ENCODE data around the gene FAM169A. TPM values are rescaled to one million over a fixed set of nuclear protein-coding genes. Genes with fewer than 3 reads are reported as not detected.

The FAM169A gene
- total and polyA plus RNA-seq, 4 donors, result 0.13 to 2.2 (median 0.63) TPM

DNA sequence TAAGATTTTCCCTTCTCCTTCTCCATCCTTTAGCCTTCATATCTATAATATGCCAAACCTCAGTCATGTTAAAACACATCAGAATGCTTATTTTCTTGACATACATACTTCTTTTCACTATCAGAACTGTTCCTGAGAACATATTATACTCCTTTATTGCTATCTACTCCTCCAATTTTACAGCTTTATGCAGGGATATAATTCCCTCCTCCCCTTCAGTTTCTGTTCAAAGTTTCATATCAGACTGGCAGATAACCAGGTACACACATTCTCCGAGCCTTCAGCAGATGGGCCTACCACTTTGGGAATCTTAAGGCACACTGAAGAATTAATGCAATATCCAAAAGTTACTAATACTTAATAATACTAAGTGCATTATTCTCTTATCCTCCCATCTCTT lies 29.1 kb downstream of the FAM169A start:
- ATAC-seq (ENCODE audit: low FRiP score), result no peak
- H3K9me3 ChIP-seq (ENCODE audit: control insufficient read depth, low read length), result no peaks in the 10 kb centered on the region
- intact Hi-C loops (cut with DNase I), result no loop called here
- H3K4me3 ChIP-seq (ENCODE audit: low read length in 2 of 2), result no peak overlapping the region
- no peaks in the 10 kb centered on the region for H3K4me1 ChIP-seq (ENCODE audit: control insufficient read depth in 1 of 2, insufficient read depth in 2 of 2, low read length in 2 of 2)
- no peaks in the 10 kb centered on the region for H3K36me3 ChIP-seq (ENCODE audit: control insufficient read depth in 1 of 2, insufficient read depth in 2 of 2, low read length in 1 of 2)
- DNase-seq, result no peak
- H3K27ac ChIP-seq (ENCODE audit: low read depth in 1 of 2, low read length in 2 of 2), result no peak overlapping the region
- H3K27me3 ChIP-seq (ENCODE audit: control insufficient read depth in 1 of 2, insufficient read depth in 2 of 2, low read length in 1 of 2), result no peaks in the 10 kb centered on the region
- 90 to 91% methylated on average over 1 of the region's 1 CpG for WGBS, 2 donors

DNA sequence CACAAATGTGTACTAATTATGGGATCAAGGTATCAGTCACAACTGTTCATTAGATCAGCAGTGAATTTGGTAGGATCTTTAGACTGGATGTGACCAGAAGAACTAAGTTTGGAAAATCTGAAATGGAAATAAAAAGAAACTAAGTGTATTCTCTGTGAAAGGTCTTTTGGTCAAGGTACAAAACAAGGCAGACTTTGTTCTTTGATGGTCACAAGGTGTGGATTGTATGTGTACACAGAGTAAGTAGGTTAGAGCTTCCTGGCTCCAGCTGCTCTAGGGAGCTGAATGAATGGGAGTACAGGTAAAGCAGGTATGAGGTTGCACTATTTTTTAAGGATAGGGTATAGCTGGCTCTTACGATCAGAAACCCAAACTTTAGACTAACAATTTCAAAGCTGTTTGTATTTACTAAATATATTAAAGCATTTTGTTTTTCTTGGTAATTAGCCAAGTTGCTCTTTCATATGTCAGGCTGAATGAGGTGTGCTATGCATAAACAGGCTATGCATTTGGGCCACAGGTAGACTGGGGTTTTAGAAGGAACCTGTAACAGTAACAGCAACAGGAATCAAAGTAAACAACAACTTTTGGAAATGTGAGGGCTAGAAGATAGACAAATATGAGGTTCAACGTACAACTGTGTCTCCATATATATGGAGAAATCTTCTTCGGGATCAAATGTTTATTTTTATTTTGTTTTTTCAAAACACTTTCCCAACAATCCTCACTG lies 32.5 kb downstream of the FAM169A start:
- Histone ChIP-seq H3K27me3 (ENCODE audit: control insufficient read depth in 1 of 2, insufficient read depth in 2 of 2, low read length in 1 of 2) (no peaks in the 10 kb centered on the region), H3K4me1 (ENCODE audit: control insufficient read depth in 1 of 2, insufficient read depth in 2 of 2, low read length in 2 of 2) (no peaks in the 10 kb centered on the region), H3K9me3 (ENCODE audit: control insufficient read depth, low read length) (no peaks in the 10 kb centered on the region), H3K27ac (ENCODE audit: low read depth in 1 of 2, low read length in 2 of 2) (no peak overlapping the region), H3K36me3 (ENCODE audit: control insufficient read depth in 1 of 2, insufficient read depth in 2 of 2, low read length in 1 of 2) (no peaks in the 10 kb centered on the region), H3K4me3 (ENCODE audit: low read length in 2 of 2) (no peak overlapping the region)
- WGBS, 2 donors, result 86 to 93% methylated on average over 3 of the region's 3 CpGs
- ATAC-seq (ENCODE audit: low FRiP score) (no peak), DNase-seq (no peak)
- intact Hi-C loops (cut with DNase I), result no loop called here

DNA sequence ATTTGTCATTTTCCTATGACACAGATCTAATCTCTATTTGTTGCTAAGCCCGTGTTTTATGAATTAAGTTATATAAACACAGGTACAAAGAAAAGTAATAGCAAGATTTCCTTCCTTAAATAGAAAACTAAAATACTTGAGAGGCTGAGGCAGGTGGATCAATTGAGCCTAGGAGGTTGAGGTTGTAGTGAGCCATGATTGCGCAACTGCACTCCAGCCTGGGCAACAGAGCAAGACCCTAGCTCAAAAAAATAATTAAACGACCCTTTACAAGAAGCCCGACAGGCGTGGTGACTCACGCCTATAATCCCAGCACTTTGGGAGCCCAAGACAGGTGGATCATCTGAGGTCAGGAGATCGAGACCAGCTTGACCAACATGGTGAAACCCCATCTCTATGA lies 36.8 kb downstream of the FAM169A start:
- no peaks in the 10 kb centered on the region for H3K36me3 ChIP-seq (ENCODE audit: control insufficient read depth in 1 of 2, insufficient read depth in 2 of 2, low read length in 1 of 2)
- DNase-seq (no peak), ATAC-seq (ENCODE audit: low FRiP score) (no peak)
- H3K4me1 ChIP-seq (ENCODE audit: control insufficient read depth in 1 of 2, insufficient read depth in 2 of 2, low read length in 2 of 2), result no peaks in the 10 kb centered on the region
- no peak overlapping the region for H3K4me3 ChIP-seq (ENCODE audit: low read length in 2 of 2)
- 91 to 93% methylated on average over 7 of the region's 7 CpGs for WGBS, 2 donors
- no peak overlapping the region for H3K27ac ChIP-seq (ENCODE audit: low read depth in 1 of 2, low read length in 2 of 2)
- intact Hi-C loops (cut with DNase I), result no loop called here
- no peaks in the 10 kb centered on the region for H3K9me3 ChIP-seq (ENCODE audit: control insufficient read depth, low read length)
- no peaks in the 10 kb centered on the region for H3K27me3 ChIP-seq (ENCODE audit: control insufficient read depth in 1 of 2, insufficient read depth in 2 of 2, low read length in 1 of 2)

DNA sequence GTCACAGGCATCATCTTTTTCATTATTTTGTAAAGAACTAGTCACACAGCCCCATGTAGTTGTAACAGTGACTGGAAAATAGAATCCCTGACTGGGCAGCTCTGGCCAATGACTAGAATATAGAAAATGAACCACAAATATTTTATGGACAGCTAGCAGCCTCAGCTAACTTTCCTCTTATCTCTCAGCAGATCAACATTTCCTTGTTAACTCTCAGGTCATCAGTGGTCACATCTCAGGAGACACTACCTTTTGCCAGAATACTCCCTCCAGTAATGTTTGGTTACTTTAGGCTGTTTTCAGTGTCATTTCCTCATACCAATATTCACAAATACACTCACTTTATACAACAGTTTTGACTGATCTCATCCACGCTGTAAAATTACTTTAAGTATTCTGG lies 43.9 kb downstream of the FAM169A start:
- no peaks in the 10 kb centered on the region for H3K27me3 ChIP-seq (ENCODE audit: control insufficient read depth in 1 of 2, insufficient read depth in 2 of 2, low read length in 1 of 2)
- H3K4me1 ChIP-seq (ENCODE audit: control insufficient read depth in 1 of 2, insufficient read depth in 2 of 2, low read length in 2 of 2), result no peaks in the 10 kb centered on the region
- H3K27ac ChIP-seq (ENCODE audit: low read depth in 1 of 2, low read length in 2 of 2), result no peak overlapping the region
- DNase-seq (no peak), ATAC-seq (ENCODE audit: low FRiP score) (no peak)
- 97 to 98% methylated on average over 1 of the region's 1 CpG for WGBS, 2 donors
- no peak overlapping the region for H3K4me3 ChIP-seq (ENCODE audit: low read length in 2 of 2)
- no peaks in the 10 kb centered on the region for H3K9me3 ChIP-seq (ENCODE audit: control insufficient read depth, low read length)
- no peaks in the 10 kb centered on the region for H3K36me3 ChIP-seq (ENCODE audit: control insufficient read depth in 1 of 2, insufficient read depth in 2 of 2, low read length in 1 of 2)
- intact Hi-C loops (cut with DNase I), result no loop called here

DNA sequence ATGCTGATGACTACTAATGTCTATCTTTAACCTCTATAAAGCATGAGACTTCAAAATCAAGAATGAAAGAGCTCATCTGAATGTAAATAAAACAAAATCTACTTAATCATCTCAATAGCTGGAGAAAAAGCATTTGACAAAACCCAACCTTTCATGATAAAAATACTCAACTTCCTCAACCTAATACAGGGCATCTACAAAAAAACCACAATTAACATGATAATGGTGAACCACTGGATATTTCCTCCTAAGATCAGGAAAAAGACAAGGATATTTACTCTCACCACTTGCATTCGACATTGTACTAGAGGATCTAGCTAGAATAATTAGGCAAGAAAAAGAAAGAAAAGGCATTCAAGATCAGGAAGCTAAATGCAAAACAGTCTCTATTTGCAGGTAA lies 49.3 kb downstream of the FAM169A start:
- whole genome bisulfite sequencing, 2 donors, result 50 to 61% methylated on average over 1 of the region's 1 CpG
- no peak for ATAC-seq (ENCODE audit: low FRiP score)
- Histone ChIP-seq H3K4me3 (ENCODE audit: low read length in 2 of 2) (no peak overlapping the region), H3K4me1 (ENCODE audit: control insufficient read depth in 1 of 2, insufficient read depth in 2 of 2, low read length in 2 of 2) (no peaks in the 10 kb centered on the region), H3K9me3 (ENCODE audit: control insufficient read depth, low read length) (no peaks in the 10 kb centered on the region), H3K27me3 (ENCODE audit: control insufficient read depth in 1 of 2, insufficient read depth in 2 of 2, low read length in 1 of 2) (no peaks in the 10 kb centered on the region), H3K27ac (ENCODE audit: low read depth in 1 of 2, low read length in 2 of 2) (no peak overlapping the region), H3K36me3 (ENCODE audit: control insufficient read depth in 1 of 2, insufficient read depth in 2 of 2, low read length in 1 of 2) (no peaks in the 10 kb centered on the region)
- intact Hi-C loops (cut with DNase I), result no loop called here
- DNase-seq, result no peak

DNA sequence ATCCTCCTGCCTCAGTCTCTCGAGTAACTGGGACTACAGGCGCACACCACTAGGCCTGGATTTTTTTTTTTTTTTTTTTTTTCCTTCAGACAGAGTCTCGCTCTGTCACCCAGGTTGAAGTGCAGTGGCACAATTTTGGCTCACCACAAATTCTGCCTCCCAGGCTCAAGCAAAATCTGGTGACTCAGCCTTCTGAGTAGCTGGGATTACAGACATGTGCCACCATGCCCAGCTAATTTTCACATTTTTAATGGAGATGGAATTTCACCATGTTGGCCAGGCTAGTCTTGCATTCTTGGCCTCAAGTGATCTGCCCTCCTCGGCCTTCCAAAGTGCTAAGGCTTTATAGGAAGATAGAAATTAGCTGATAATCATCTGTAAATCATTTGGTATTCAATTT lies 55.3 kb downstream of the FAM169A start:
- 88 to 93% methylated on average over 4 of the region's 4 CpGs for WGBS, 2 donors
- no peak for ATAC-seq (ENCODE audit: low FRiP score)
- no peak for DNase-seq

DNA sequence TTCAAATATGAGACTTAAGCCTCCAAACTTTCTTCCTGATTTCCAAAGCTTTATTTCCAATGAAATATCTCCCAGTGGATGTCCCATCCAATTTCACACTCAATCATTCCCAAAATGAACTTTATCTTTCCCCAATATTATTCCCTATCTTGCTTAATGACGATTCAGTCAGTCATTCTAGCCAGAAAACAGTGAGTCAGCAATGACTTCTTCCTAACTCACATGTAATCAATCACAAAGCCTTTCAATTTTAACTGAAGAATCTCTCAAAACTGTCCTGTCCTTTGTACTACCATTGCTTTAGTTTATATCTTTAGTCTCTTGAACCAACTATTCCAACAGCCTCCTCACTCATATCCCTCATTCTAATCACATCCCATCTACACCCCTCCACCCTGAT lies 64.2 kb downstream of the FAM169A start:
- no peak for DNase-seq
- no peaks in the 10 kb centered on the region for H3K27me3 ChIP-seq (ENCODE audit: control insufficient read depth in 1 of 2, insufficient read depth in 2 of 2, low read length in 1 of 2)
- no peak for ATAC-seq (ENCODE audit: low FRiP score)
- no peak overlapping the region for H3K4me3 ChIP-seq (ENCODE audit: low read length in 2 of 2)
- 54 to 55% methylated on average over 1 of the region's 1 CpG for WGBS, 2 donors
- intact Hi-C loops (cut with DNase I), result no loop called here
- no peaks in the 10 kb centered on the region for H3K9me3 ChIP-seq (ENCODE audit: control insufficient read depth, low read length)
- H3K4me1 ChIP-seq (ENCODE audit: control insufficient read depth in 1 of 2, insufficient read depth in 2 of 2, low read length in 2 of 2), result no peaks in the 10 kb centered on the region
- no peak overlapping the region for H3K27ac ChIP-seq (ENCODE audit: low read depth in 1 of 2, low read length in 2 of 2)
- no peaks in the 10 kb centered on the region for H3K36me3 ChIP-seq (ENCODE audit: control insufficient read depth in 1 of 2, insufficient read depth in 2 of 2, low read length in 1 of 2)

More for the DNA sequence above, 55.3 kb downstream of the FAM169A start:
- no peaks in the 10 kb centered on the region for H3K4me1 ChIP-seq (ENCODE audit: control insufficient read depth in 1 of 2, insufficient read depth in 2 of 2, low read length in 2 of 2)
- no peaks in the 10 kb centered on the region for H3K27me3 ChIP-seq (ENCODE audit: control insufficient read depth in 1 of 2, insufficient read depth in 2 of 2, low read length in 1 of 2)
- intact Hi-C loops (cut with DNase I), result no loop called here
- no peak overlapping the region for H3K4me3 ChIP-seq (ENCODE audit: low read length in 2 of 2)
- H3K36me3 ChIP-seq (ENCODE audit: control insufficient read depth in 1 of 2, insufficient read depth in 2 of 2, low read length in 1 of 2), result no peaks in the 10 kb centered on the region
- H3K27ac ChIP-seq (ENCODE audit: low read depth in 1 of 2, low read length in 2 of 2), result no peak overlapping the region
- H3K9me3 ChIP-seq (ENCODE audit: control insufficient read depth, low read length), result no peaks in the 10 kb centered on the region

DNA sequence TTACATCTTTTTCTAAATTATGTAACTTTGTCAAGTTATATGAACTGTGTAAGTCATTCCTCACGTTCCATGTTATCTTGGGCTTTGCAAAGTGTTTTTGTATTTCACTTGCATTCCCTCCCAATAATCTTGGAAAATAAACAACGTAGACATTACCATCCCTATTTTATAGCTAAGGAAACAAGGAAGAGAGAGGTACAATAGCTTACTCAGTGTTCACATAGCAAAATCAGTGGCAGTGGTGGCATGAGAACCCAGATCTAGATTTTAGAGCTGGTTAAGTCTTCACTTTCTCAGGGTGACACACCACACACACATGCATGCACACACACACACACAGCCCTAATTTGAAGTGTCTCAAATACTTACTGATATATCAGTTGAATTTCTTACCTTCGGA lies 65.0 kb downstream of the FAM169A start:
- no peaks in the 10 kb centered on the region for H3K9me3 ChIP-seq (ENCODE audit: control insufficient read depth, low read length)
- H3K4me3 ChIP-seq (ENCODE audit: low read length in 2 of 2), result no peak overlapping the region
- no peaks in the 10 kb centered on the region for H3K36me3 ChIP-seq (ENCODE audit: control insufficient read depth in 1 of 2, insufficient read depth in 2 of 2, low read length in 1 of 2)
- ATAC-seq (ENCODE audit: low FRiP score), result no peak
- H3K4me1 ChIP-seq (ENCODE audit: control insufficient read depth in 1 of 2, insufficient read depth in 2 of 2, low read length in 2 of 2), result no peaks in the 10 kb centered on the region
- no peak overlapping the region for H3K27ac ChIP-seq (ENCODE audit: low read depth in 1 of 2, low read length in 2 of 2)
- no peak for DNase-seq
- 71 to 78% methylated on average over 3 of the region's 3 CpGs for WGBS, 2 donors
- H3K27me3 ChIP-seq (ENCODE audit: control insufficient read depth in 1 of 2, insufficient read depth in 2 of 2, low read length in 1 of 2), result no peaks in the 10 kb centered on the region
- intact Hi-C loops (cut with DNase I), result no loop called here

DNA sequence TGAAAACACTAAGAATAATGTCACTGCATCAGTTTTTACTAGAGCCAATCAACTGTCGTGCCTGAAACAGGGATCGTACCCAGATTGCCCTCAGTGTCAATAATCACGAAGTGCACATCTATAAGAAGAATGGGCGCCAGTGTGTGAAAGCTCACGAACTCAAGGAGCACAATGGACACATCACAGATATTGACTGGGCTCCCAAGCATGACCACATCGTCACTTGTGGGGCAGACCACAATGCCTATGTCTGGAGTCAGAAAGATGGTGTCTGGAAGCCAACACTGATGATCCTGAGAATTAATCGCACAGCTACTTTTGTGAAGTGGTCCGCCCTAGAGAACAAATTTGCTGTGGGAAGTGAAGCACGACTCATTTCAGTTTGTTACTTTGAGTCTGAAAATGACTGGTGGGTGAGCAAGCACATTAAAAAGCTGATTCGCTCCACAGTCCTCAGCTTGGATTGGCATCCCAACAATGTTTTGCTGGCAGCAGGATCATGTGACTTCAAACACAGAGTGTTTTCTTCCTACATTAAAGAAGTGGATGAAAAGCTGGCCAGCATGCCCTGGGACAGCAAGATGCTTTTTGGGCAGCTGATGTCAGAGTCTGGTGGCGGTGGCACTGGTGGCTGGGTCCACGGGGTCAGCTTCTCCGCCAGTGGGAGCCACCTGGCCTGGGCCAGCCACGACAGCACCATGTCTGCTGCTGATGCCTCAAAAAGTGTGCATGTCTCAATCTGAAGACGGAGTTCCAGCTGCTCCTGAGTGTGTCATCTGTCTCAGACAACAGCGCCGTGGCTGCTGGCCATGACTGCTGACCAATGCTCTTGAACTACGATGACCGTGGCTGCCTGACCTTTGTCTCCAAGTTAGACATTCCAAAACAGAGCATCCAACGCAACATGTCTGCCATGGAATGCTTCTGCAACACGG lies 66.9 kb downstream of the FAM169A start:
- Histone ChIP-seq H3K27me3 (ENCODE audit: control insufficient read depth in 1 of 2, insufficient read depth in 2 of 2, low read length in 1 of 2) (no peaks in the 10 kb centered on the region), H3K4me1 (ENCODE audit: control insufficient read depth in 1 of 2, insufficient read depth in 2 of 2, low read length in 2 of 2) (no peaks in the 10 kb centered on the region), H3K9me3 (ENCODE audit: control insufficient read depth, low read length) (no peaks in the 10 kb centered on the region), H3K4me3 (ENCODE audit: low read length in 2 of 2) (no peak overlapping the region), H3K36me3 (ENCODE audit: control insufficient read depth in 1 of 2, insufficient read depth in 2 of 2, low read length in 1 of 2) (no peaks in the 10 kb centered on the region), H3K27ac (ENCODE audit: low read depth in 1 of 2, low read length in 2 of 2) (no peak overlapping the region)
- DNase-seq, result no peak
- ATAC-seq (ENCODE audit: low FRiP score), result no peak
- WGBS, 2 donors, result 88% methylated on average over 21 of the region's 21 CpGs
- intact Hi-C loops (cut with DNase I), result no loop called here

Measured in aorta (tissue), 5 donors.